Measurements from ENCODE around the gene IL4I1. TPM values are rescaled to one million over a fixed set of nuclear protein-coding genes. Genes with fewer than 3 reads are reported as not detected.

Gene IL4I1
- polyA plus RNA-seq, 1 of the 3 experiments (the other 2 are of a cell fraction) = 0.35 TPM

GRCh38 chr19:49856574-49857021 lies 40.1 kb downstream of the IL4I1 start:
- DNase-seq = peak; percentile 36
- H3K36me3 ChIP-seq (replicated peaks in 1 of 2; ENCODE audit: control insufficient read depth in 1 of 2, insufficient read depth in 2 of 2, low read length in 1 of 2) = peaks cover 17 to 44% of the 10 kb centered on the region in 2 experiments
- no peaks in the 10 kb centered on the region for H3K9me2 ChIP-seq
- no peak overlapping the region for H3K4me2 ChIP-seq
- peaks cover 65% of the 10 kb centered on the region for H3F3A ChIP-seq (replicated peaks; ENCODE audit: insufficient read depth)
- POLR2A ChIA-PET = no interaction called here
- CTCF ChIA-PET = no interaction called here
- H3K4me3 ChIP-seq (ENCODE audit: low read depth in 2 of 2, low read length in 1 of 2) = no peak overlapping the region
- TF ChIP-seq ELF1 (IDR thresholded peaks at IDR 0.05) (peak; percentile 24; the same call in 1 of the 2 replicates), SIN3A (IDR thresholded peaks at IDR 0.05; ENCODE audit: borderline replicate concordance, low read depth, low read length) (no peak), JUND (IDR thresholded peaks at IDR 0.05) (peak; percentile 4; the same call in 1 of the 2 replicates), CTCF (IDR thresholded peaks at IDR 0.05) (no peak)
- H4K20me1 ChIP-seq (ENCODE audit: insufficient read depth) = peaks cover 71% of the 10 kb centered on the region
- peaks cover 13 to 23% of the 10 kb centered on the region in 2 experiments; a peak in 3 of 4 replicates for H3K4me1 ChIP-seq (ENCODE audit: control insufficient read depth in 1 of 2, insufficient read depth in 2 of 2, low read depth in 1 of 2, low read length in 1 of 2)
- WGBS (ENCODE audit: low lambda C conversion rate) = 89% methylated on average over 7 of the region's 18 CpGs
- no peak overlapping the region; a peak in 1 of 4 replicates for H3K27ac ChIP-seq (ENCODE audit: low read depth in 2 of 2, low read length in 1 of 2)
- peaks cover 37% of the 10 kb centered on the region for H3K79me2 ChIP-seq (ENCODE audit: insufficient read depth)
- no peak overlapping the region for H3K9ac ChIP-seq
- no peaks in the 10 kb centered on the region for H3K9me3 ChIP-seq
- no peaks in the 10 kb centered on the region for H3K27me3 ChIP-seq (ENCODE audit: insufficient read depth)
- H2AFZ ChIP-seq (ENCODE audit: low read depth) = no peak overlapping the region

DNA sequence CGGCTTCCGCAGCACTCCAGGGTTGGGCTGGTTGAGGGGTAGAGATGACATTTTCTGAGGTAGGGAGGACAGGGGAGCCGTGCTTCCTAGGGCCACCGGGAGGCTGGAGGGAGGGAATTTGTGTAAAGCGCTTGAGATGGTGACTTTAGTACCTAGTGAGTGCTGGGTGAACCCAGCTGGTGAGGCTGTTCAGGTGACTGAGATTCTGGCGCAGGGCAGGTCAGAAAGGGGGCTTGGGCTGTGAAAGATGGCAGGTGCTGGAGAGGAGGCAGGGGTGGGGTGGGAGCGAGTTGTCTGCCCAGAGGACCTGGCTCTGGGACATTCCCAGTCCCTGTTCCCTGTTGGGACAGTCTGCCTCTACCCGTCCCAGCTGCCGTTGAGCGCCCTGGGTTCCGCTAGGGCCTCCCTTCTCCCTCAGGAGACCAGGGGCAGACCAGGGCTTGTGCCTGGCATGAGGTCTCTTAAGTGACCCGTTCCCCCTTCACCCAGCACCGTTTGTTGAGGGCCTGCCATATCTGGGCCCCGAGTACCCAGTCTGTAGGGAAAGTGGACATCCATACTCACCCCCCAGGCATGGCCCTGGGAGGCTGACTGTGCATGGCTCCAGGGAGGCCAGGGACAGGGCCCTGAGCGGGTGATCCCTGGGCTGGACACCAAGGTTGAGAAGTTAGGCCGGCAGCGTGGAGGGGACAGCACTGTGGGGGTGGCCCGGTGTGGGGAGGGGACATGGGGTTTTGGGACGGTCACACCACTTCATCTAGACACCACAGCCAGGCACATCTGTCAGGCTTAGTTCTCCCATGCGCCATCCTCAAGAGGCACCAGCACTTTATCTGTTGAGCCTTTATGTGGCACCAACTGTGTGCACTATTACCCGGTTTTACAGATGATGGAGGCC lies 40.8 kb downstream of the IL4I1 start:
- Histone ChIP-seq H3K36me3 (replicated peaks in 1 of 2; ENCODE audit: control insufficient read depth in 1 of 2, insufficient read depth in 2 of 2, low read length in 1 of 2) (peaks cover 14 to 42% of the 10 kb centered on the region in 2 experiments), H3K9me2 (no peaks in the 10 kb centered on the region), H3F3A (replicated peaks; ENCODE audit: insufficient read depth) (peaks cover 62% of the 10 kb centered on the region), H3K79me2 (ENCODE audit: insufficient read depth) (peaks cover 38% of the 10 kb centered on the region), H3K9me3 (no peaks in the 10 kb centered on the region), H3K4me1 (ENCODE audit: control insufficient read depth in 1 of 2, insufficient read depth in 2 of 2, low read depth in 1 of 2, low read length in 1 of 2) (peaks cover 13 to 23% of the 10 kb centered on the region in 2 experiments; a peak in 3 of 4 replicates), H3K4me2 (no peak overlapping the region), H4K20me1 (ENCODE audit: insufficient read depth) (peaks cover 71% of the 10 kb centered on the region), H2AFZ (ENCODE audit: low read depth) (no peak overlapping the region), H3K9ac (no peak overlapping the region), H3K27ac (ENCODE audit: low read depth in 2 of 2, low read length in 1 of 2) (no peak overlapping the region; a peak in 1 of 4 replicates), H3K27me3 (ENCODE audit: insufficient read depth) (no peaks in the 10 kb centered on the region), H3K4me3 (ENCODE audit: low read depth in 2 of 2, low read length in 1 of 2) (no peak overlapping the region)
- DNase-seq = peak; percentile 39
- ChIA-PET CTCF (interaction anchor here (4.2 kb wide), 1 partner anchor 8 kb away, joined by 20 read pairs; no protein-coding TSS in a partner anchor), POLR2A (no interaction called here)
- WGBS (ENCODE audit: low lambda C conversion rate) = 88% methylated on average over 12 of the region's 21 CpGs
- TF ChIP-seq ELF1 (IDR thresholded peaks at IDR 0.05) = peak; percentile 30; the same call in 1 of the 2 replicates
- TF ChIP-seq, protein P1, sequence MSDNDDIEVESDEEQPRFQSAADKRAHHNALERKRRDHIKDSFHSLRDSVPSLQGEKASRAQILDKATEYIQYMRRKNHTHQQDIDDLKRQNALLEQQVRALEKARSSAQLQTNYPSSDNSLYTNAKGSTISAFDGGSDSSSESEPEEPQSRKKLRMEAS (IDR thresholded peaks at IDR 0.05; ENCODE audit: low read depth) = no peak
- TF ChIP-seq RXRA (IDR thresholded peaks at IDR 0.05; ENCODE audit: borderline replicate concordance, low read depth) = no peak
- TF ChIP-seq SIN3A (IDR thresholded peaks at IDR 0.05; ENCODE audit: borderline replicate concordance, low read depth, low read length) = peak; percentile 80; the same call in 1 of the 2 replicates
- peak; percentile 34; the same call in 1 of the 2 replicates for TF ChIP-seq POLR2AphosphoS5 (IDR thresholded peaks at IDR 0.05; ENCODE audit: low read depth, low read length)
- TF ChIP-seq, protein P2, sequence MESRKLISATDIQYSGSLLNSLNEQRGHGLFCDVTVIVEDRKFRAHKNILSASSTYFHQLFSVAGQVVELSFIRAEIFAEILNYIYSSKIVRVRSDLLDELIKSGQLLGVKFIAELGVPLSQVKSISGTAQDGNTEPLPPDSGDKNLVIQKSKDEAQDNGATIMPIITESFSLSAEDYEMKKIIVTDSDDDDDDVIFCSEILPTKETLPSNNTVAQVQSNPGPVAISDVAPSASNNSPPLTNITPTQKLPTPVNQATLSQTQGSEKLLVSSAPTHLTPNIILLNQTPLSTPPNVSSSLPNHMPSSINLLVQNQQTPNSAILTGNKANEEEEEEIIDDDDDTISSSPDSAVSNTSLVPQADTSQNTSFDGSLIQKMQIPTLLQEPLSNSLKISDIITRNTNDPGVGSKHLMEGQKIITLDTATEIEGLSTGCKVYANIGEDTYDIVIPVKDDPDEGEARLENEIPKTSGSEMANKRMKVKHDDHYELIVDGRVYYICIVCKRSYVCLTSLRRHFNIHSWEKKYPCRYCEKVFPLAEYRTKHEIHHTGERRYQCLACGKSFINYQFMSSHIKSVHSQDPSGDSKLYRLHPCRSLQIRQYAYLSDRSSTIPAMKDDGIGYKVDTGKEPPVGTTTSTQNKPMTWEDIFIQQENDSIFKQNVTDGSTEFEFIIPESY (IDR thresholded peaks at IDR 0.05; ENCODE audit: borderline replicate concordance, low read depth) = peak; percentile 55; the same call in 1 of the 2 replicates
- TF ChIP-seq REST (IDR thresholded peaks at IDR 0.05; ENCODE audit: low read depth, low read length) = no peak
- TF ChIP-seq EZH2phosphoT487 (IDR thresholded peaks at IDR 0.05; ENCODE audit: borderline replicate concordance, low read depth) = no peak
- TF ChIP-seq USF2 (IDR thresholded peaks at IDR 0.05; ENCODE audit: borderline replicate concordance, low read depth, low read length) = no peak
- TF ChIP-seq, protein P3, sequence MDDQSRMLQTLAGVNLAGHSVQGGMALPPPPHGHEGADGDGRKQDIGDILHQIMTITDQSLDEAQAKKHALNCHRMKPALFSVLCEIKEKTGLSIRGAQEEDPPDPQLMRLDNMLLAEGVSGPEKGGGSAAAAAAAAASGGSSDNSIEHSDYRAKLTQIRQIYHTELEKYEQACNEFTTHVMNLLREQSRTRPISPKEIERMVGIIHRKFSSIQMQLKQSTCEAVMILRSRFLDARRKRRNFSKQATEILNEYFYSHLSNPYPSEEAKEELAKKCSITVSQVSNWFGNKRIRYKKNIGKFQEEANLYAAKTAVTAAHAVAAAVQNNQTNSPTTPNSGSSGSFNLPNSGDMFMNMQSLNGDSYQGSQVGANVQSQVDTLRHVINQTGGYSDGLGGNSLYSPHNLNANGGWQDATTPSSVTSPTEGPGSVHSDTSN (IDR thresholded peaks at IDR 0.05) = peak; percentile 41; the same call in 1 of the 2 replicates
